GM18870 (cell line): ENCODE data around the gene SCAND1.

Source experiments
- ATAC-seq: cut with Tn5 transposase; IDR thresholded peaks from one replicate; pipeline ENCODE4 v1.9.1; 2021; ENCODE audit warnings: moderate library complexity; ENCODE audit not compliant: unreplicated experiment

The SCAND1 gene

DNA sequence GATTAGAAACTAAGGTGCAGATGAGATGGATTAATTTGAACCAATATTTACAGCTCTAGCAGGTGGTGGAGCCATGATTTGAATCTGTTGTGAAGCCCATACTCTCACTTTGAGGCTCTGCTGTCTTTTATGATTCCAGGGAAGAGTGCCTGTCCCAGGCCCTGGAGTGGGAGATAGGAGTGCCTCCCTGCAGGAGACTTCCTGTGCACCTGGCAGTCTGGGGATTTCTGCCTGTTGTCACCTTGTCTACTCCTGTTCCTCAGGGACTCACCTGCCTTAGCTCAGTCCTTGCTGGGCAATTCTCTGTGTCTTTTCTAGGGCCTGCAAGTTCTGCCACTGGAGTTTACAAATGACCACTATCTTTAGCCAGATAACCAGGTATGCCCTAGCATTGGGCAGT, 46.3 kb downstream of the SCAND1 start:
- ATAC-seq, result no peak

DNA sequence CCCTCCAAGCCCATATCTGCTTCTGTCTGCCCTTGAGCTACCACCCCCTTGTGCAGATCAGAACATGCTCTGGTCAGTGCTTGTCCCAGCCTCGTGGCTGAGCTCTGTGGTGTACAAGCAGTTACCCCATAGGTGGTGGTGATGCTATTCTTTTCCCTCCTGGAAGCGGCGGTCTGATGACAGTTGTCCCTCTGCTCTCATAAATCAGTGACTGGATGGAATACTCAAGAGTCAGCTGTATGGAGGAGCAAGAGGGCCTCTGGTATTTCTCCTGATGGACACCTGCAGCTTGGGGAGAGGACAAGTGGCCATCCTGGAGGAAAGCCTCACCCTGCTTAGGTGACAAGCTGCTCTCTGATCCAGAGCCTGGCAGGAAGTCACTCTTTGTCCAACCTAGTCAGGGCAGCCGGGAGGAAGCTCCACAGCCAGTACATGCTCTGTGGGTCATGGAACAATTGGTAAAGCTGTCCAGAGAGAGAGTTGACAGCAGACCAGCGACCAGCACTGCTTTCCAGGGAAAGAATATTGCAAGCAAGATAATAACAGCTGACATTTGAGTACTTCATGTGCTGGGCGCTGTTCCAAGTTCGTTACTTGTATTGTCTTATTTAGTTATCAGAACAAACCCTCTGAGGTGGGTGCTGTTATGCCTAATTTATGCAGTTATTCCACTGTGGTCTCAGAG, 47.1 kb downstream of the SCAND1 start:
- no peak for ATAC-seq

DNA sequence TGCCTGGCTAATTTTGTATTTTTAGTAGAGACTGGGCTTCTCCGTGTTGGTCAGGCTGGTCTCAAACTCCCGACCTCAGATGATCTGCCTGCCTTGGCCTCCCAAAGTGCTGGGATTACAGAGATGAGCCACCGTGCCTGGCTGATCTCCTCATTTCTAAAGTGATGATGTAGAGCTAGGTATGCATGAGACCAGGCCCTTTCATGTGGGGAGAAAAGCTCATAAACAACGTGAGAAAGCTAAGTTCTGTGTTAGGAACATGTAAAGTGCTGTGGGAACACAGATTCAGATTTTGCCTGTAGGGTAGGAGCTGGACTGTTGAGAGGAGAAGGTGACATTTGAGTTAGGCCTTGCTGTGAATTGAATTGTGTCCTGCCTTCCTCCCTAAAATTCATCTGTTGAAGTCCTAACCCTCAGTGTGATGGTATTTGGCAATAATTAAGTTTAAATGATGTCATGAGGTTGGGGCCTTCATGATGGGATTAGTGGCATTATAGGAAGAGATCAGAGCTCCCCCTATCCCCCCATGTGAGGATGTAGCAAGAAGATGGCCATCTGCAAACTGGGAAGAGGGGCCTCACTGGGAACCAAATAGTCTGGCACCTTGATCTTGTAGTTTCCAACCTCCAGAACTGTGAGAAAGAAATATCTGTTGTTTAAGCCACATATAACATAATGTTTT, 49.2 kb downstream of the SCAND1 start:
- no peak for ATAC-seq

DNA sequence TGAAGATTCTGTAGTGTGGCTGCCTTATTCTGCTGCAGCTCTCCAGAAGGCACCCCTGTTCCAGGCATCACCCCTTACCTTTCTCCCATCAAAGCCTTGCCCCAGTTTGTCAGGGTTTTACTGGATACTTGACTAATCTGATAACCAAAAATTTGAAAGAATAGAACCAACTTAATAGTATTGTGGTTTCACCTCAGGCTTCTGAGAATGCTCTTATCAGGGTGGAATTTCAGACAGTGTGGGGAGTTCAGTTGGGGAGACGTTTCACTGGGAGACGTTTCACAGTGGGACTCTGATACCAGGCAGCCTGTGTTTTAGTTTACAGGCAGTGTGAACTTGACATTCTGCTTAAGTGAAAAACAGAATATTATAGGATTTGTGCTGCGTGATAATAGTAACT, 50.5 kb downstream of the SCAND1 start:
- ATAC-seq, result no peak
